Astrocyte (in vitro differentiated cells and primary cell): ENCODE measurements around the gene ATP6V0B. TPM values are rescaled to one million over a fixed set of nuclear protein-coding genes. Genes with fewer than 3 reads are reported as not detected.

Experiments used
- DNase-seq: peaks from one replicate; pipeline ENCODE4 v3.0.0-alpha.2; 2010; ENCODE audit warnings: low read depth
- FAIRE-seq: peaks from 2 replicates; lab custom pipeline; 2011; peaks lifted over from hg19 to GRCh38; lab: Jason Lieb, UNC
- H2AFZ ChIP-seq: 2 replicates; pipeline ENCODE4 v1.6.0; 2012; ENCODE audit warnings: low read depth, low read length, inconsistent platforms
- H3K27ac ChIP-seq: 2 replicates; pipeline ENCODE4 v1.5.1; 2011; ENCODE audit warnings: low read depth, low read length, inconsistent platforms
- H3K27me3 ChIP-seq: 2 replicates; pipeline ENCODE4 v1.6.0; 2011; ENCODE audit warnings: low read length, inconsistent platforms; ENCODE audit not compliant: insufficient read depth
- H3K36me3 ChIP-seq: 2 replicates; pipeline ENCODE4 v1.5.1; 2011; ENCODE audit warnings: low read length, inconsistent platforms; ENCODE audit not compliant: insufficient read depth
- H3K4me1 ChIP-seq: 2 replicates; pipeline ENCODE4 v1.5.1; 2011; ENCODE audit warnings: low read length, inconsistent platforms; ENCODE audit not compliant: insufficient read depth
- H3K4me2 ChIP-seq: 2 replicates; pipeline ENCODE4 v1.6.0; 2012; ENCODE audit warnings: low read length, inconsistent platforms
- H3K4me3 ChIP-seq: 2 replicates; pipeline ENCODE4 v1.5.1; 2011; ENCODE audit warnings: low read depth, mild to moderate bottlenecking, low read length, inconsistent platforms; ENCODE audit not compliant: insufficient read depth
- H3K79me2 ChIP-seq: 2 replicates; pipeline ENCODE4 v1.6.0; 2012; ENCODE audit warnings: mild to moderate bottlenecking, low read length, inconsistent platforms; ENCODE audit not compliant: insufficient read depth
- H3K9ac ChIP-seq: 2 replicates; pipeline ENCODE4 v1.6.0; 2012; ENCODE audit warnings: mild to moderate bottlenecking, low read length, inconsistent platforms
- H3K9me3 ChIP-seq: 2 replicates; pipeline ENCODE4 v1.5.1; 2012; ENCODE audit warnings: low read depth, mild to moderate bottlenecking, low read length, inconsistent platforms; ENCODE audit not compliant: insufficient read depth
- H4K20me1 ChIP-seq: 2 replicates; pipeline ENCODE4 v1.6.0; 2012; ENCODE audit warnings: low read length, inconsistent platforms; ENCODE audit not compliant: insufficient read depth
- H3K27ac Mint-ChIP-seq: one replicate; pipeline ENCODE4 v1.8.0; 2021; ENCODE audit warnings: mild to moderate bottlenecking, mixed read lengths; ENCODE audit not compliant: unreplicated experiment
- H3K27me3 Mint-ChIP-seq: one replicate; pipeline ENCODE4 v1.8.0; 2021; ENCODE audit warnings: low read depth, mixed read lengths; ENCODE audit not compliant: unreplicated experiment
- H3K36me3 Mint-ChIP-seq: one replicate; pipeline ENCODE4 v1.8.0; 2021; ENCODE audit warnings: low read depth, mixed read lengths; ENCODE audit not compliant: unreplicated experiment
- H3K4me1 Mint-ChIP-seq: one replicate; pipeline ENCODE4 v1.8.0; 2021; ENCODE audit warnings: low read depth, mixed read lengths; ENCODE audit not compliant: unreplicated experiment
- H3K4me3 Mint-ChIP-seq: one replicate; pipeline ENCODE4 v1.8.0; 2021; ENCODE audit warnings: mild to moderate bottlenecking, moderate library complexity, mixed read lengths; ENCODE audit not compliant: unreplicated experiment
- H3K9me3 Mint-ChIP-seq: one replicate; pipeline ENCODE4 v1.8.0; 2021; ENCODE audit warnings: mild to moderate bottlenecking, mixed read lengths; ENCODE audit not compliant: unreplicated experiment
- CTCF ChIP-seq: IDR thresholded peaks from 2 replicates; pipeline ENCODE4 v1.5.1; 2011; ENCODE audit warnings: low read depth, mild to moderate bottlenecking, inconsistent platforms, low read length, moderate library complexity; ENCODE audit not compliant: insufficient read depth
- EZH2 ChIP-seq: IDR thresholded peaks from 2 replicates; pipeline ENCODE4 v1.6.1; 2012; ENCODE audit warnings: mild to moderate bottlenecking, low read length, inconsistent platforms; ENCODE audit not compliant: insufficient read depth
- total RNA-seq: library from RNA; stranded (reverse); gene quantifications from 2 replicates; pipeline ENCODE4 v1.2.1, GENCODE V29; 2021

ATP6V0B gene
- total RNA-seq, 1 donor from 2014 or later = 175 TPM

GRCh38 chr1:43981135-43981491 is 6.4 kb downstream of the ATP6V0B start:
- no peak for TF ChIP-seq CTCF
- TF ChIP-seq EZH2 = no peak
- Mint-ChIP-seq H3K4me1 (peaks cover 38% of the 10 kb centered on the region), H3K9me3 (no peaks in the 10 kb centered on the region), H3K4me3 (no peak overlapping the region), H3K36me3 (peaks cover 33% of the 10 kb centered on the region), H3K27me3 (no peaks in the 10 kb centered on the region), H3K27ac (no peak overlapping the region)
- H3K9me3 ChIP-seq = no peaks in the 10 kb centered on the region
- H3K4me3 ChIP-seq = no peak overlapping the region
- H3K79me2 ChIP-seq = peaks cover 66% of the 10 kb centered on the region
- no peaks in the 10 kb centered on the region for H3K27me3 ChIP-seq
- FAIRE-seq = no peak
- no peak for DNase-seq
- H2AFZ ChIP-seq = no peak overlapping the region
- no peak overlapping the region for H3K9ac ChIP-seq
- no peak overlapping the region for H3K27ac ChIP-seq
- H3K4me1 ChIP-seq = peaks cover 35% of the 10 kb centered on the region
- peaks cover 79% of the 10 kb centered on the region for H4K20me1 ChIP-seq
- H3K4me2 ChIP-seq = peak overlapping the region; percentile 97
- peaks cover 21% of the 10 kb centered on the region for H3K36me3 ChIP-seq

- FAIRE-seq (no peak), DNase-seq (no peak)
- no peaks in the 10 kb centered on the region for H3K9me3 ChIP-seq
- Mint-ChIP-seq H3K4me1 (peaks cover 38% of the 10 kb centered on the region), H3K4me3 (no peak overlapping the region), H3K27me3 (no peaks in the 10 kb centered on the region), H3K36me3 (peaks cover 38% of the 10 kb centered on the region), H3K9me3 (no peaks in the 10 kb centered on the region), H3K27ac (no peak overlapping the region)
- H3K27me3 ChIP-seq = no peaks in the 10 kb centered on the region
- H4K20me1 ChIP-seq = peaks cover 78% of the 10 kb centered on the region
- H3K79me2 ChIP-seq = peaks cover 60% of the 10 kb centered on the region
- no peak overlapping the region for H3K4me2 ChIP-seq
- TF ChIP-seq CTCF (no peak), EZH2 (no peak)
- no peak overlapping the region for H3K9ac ChIP-seq
- peaks cover 16% of the 10 kb centered on the region for H3K36me3 ChIP-seq
- H3K4me3 ChIP-seq = no peak overlapping the region
- no peak overlapping the region for H2AFZ ChIP-seq
- peaks cover 30% of the 10 kb centered on the region for H3K4me1 ChIP-seq
- H3K27ac ChIP-seq = no peak overlapping the region
Measured at GRCh38 chr1:43981636-43982035, 6.9 kb downstream of the ATP6V0B start.

GRCh38 chr1:43982241-43982640 is 7.5 kb downstream of the ATP6V0B start:
- no peaks in the 10 kb centered on the region for H3K9me3 Mint-ChIP-seq
- peaks cover 54% of the 10 kb centered on the region for H3K79me2 ChIP-seq
- H3K36me3 ChIP-seq = peaks cover 10% of the 10 kb centered on the region
- H3K4me2 ChIP-seq = peak overlapping the region; percentile 28
- no peak overlapping the region for H3K4me3 ChIP-seq
- no peaks in the 10 kb centered on the region for H3K27me3 ChIP-seq
- H3K27ac Mint-ChIP-seq = no peak overlapping the region
- no peaks in the 10 kb centered on the region for H3K27me3 Mint-ChIP-seq
- H3K27ac ChIP-seq = no peak overlapping the region
- no peak overlapping the region for H2AFZ ChIP-seq
- TF ChIP-seq CTCF (no peak), EZH2 (no peak)
- no peak for FAIRE-seq
- no peak overlapping the region for H3K4me3 Mint-ChIP-seq
- H3K36me3 Mint-ChIP-seq = peaks cover 36% of the 10 kb centered on the region
- H3K9ac ChIP-seq = no peak overlapping the region
- no peak for DNase-seq
- peaks cover 28% of the 10 kb centered on the region for H3K4me1 ChIP-seq
- no peaks in the 10 kb centered on the region for H3K9me3 ChIP-seq
- peaks cover 36% of the 10 kb centered on the region for H3K4me1 Mint-ChIP-seq
- H4K20me1 ChIP-seq = peaks cover 74% of the 10 kb centered on the region
